Activated naive CD4-positive, alpha-beta T cell treated with anti-CD3 and anti-CD28 coated beads, Interleukin-2, amount 50 U/mL, for 16 hours (primary cell): ENCODE measurements around the gene SLC49A4.
"Not testable (repeated sequence)": the region's sequence is repeated elsewhere in the genome, so short reads cannot be mapped to it uniquely, and the experiment has no call there.

Source experiments
- DNase-seq: peaks from one replicate; pipeline ENCODE4 v3.0.0-alpha.2; 2020

SLC49A4 gene

GRCh38 chr3:122794779-122795673, at the start of gene SLC49A4:
TSS of gene SLC49A4 (plus strand) at chr3:122795069. CDS start at chr3:122795193, 124 bp downstream.
- DNase-seq = peak; percentile 70

GRCh38 chr3:122745369-122746021, 49.4 kb upstream of the SLC49A4 start:
- no peak for DNase-seq

- not testable (repeated sequence) for DNase-seq
These were observed 47.6 kb upstream of the SLC49A4 start for GRCh38 chr3:122747295-122747694.

GRCh38 chr3:122748347-122748746, 46.5 kb upstream of the SLC49A4 start:
- no peak for DNase-seq

- DNase-seq = no peak
These were observed 39.9 kb upstream of the SLC49A4 start for GRCh38 chr3:122754929-122755328.

GRCh38 chr3:122755491-122755890, 39.4 kb upstream of the SLC49A4 start:
- DNase-seq = no peak

- DNase-seq = no peak
These were observed 35.9 kb upstream of the SLC49A4 start for GRCh38 chr3:122758877-122759560.

- DNase-seq = no peak
These were observed 34.2 kb upstream of the SLC49A4 start for GRCh38 chr3:122760453-122761271.

GRCh38 chr3:122766430-122766829, 28.4 kb upstream of the SLC49A4 start:
- DNase-seq = no peak

- DNase-seq = no peak
These were observed 27.1 kb upstream of the SLC49A4 start for GRCh38 chr3:122767540-122768372.

GRCh38 chr3:122770521-122771202, 24.2 kb upstream of the SLC49A4 start:
- DNase-seq = no peak

GRCh38 chr3:122772827-122773226, 22.0 kb upstream of the SLC49A4 start:
- no peak for DNase-seq

GRCh38 chr3:122773944-122774509, 20.8 kb upstream of the SLC49A4 start:
- DNase-seq = no peak

GRCh38 chr3:122774564-122774963, 20.3 kb upstream of the SLC49A4 start:
- DNase-seq = no peak

GRCh38 chr3:122776675-122777468, 18.0 kb upstream of the SLC49A4 start:
- DNase-seq = no peak

- DNase-seq = no peak
These were observed 17.3 kb upstream of the SLC49A4 start for GRCh38 chr3:122777563-122777962.

- DNase-seq = no peak
These were observed 12.1 kb upstream of the SLC49A4 start for GRCh38 chr3:122782804-122783203.

GRCh38 chr3:122784436-122784835, 10.4 kb upstream of the SLC49A4 start:
- no peak for DNase-seq

- no peak for DNase-seq
These were observed 9.6 kb upstream of the SLC49A4 start for GRCh38 chr3:122785231-122785630.

GRCh38 chr3:122786066-122786465, 8.8 kb upstream of the SLC49A4 start:
- no peak for DNase-seq
